GM04504 (cell line): ENCODE data around the gene PRICKLE3.
"Not testable (repeated sequence)": the region's sequence is repeated elsewhere in the genome, so short reads cannot be mapped to it uniquely, and the experiment has no call there.

Experiments used
- DNase-seq: peaks from one replicate; pipeline ENCODE4 v3.0.0-alpha.2; 2012; ENCODE audit warnings: low read depth

PRICKLE3 gene

GRCh38 chrX:49155900-49156837, 30.0 kb downstream of the PRICKLE3 start:
- DNase-seq, result peak; percentile 61

GRCh38 chrX:49155243-49155899, 30.8 kb downstream of the PRICKLE3 start:
- DNase-seq, result no peak

GRCh38 chrX:49153467-49153866, 32.7 kb downstream of the PRICKLE3 start:
- DNase-seq, result no peak

GRCh38 chrX:49149291-49149690, 36.9 kb downstream of the PRICKLE3 start:
- DNase-seq, result not testable (repeated sequence)

GRCh38 chrX:49148390-49149100, 37.6 kb downstream of the PRICKLE3 start:
- not testable (repeated sequence) for DNase-seq

- no peak for DNase-seq
These were observed 38.2 kb downstream of the PRICKLE3 start for GRCh38 chrX:49147936-49148335.

- no peak for DNase-seq
These were observed 38.9 kb downstream of the PRICKLE3 start for GRCh38 chrX:49147282-49147681.

GRCh38 chrX:49143154-49143553, 43.0 kb downstream of the PRICKLE3 start:
- DNase-seq, result not testable (repeated sequence)

GRCh38 chrX:49142264-49142663, 43.9 kb downstream of the PRICKLE3 start:
- DNase-seq, result not testable (repeated sequence)

- no peak for DNase-seq
These were observed 46.5 kb downstream of the PRICKLE3 start for GRCh38 chrX:49139713-49140112.

- DNase-seq, result no peak
These were observed 48.7 kb downstream of the PRICKLE3 start for GRCh38 chrX:49137492-49137891.

- no peak for DNase-seq
These were observed 52.4 kb downstream of the PRICKLE3 start for GRCh38 chrX:49133759-49134158.

GRCh38 chrX:49132275-49132674, 53.9 kb downstream of the PRICKLE3 start:
- not testable (repeated sequence) for DNase-seq

GRCh38 chrX:49129427-49129826, 56.7 kb downstream of the PRICKLE3 start:
- no peak for DNase-seq

GRCh38 chrX:49127742-49128258, 58.4 kb downstream of the PRICKLE3 start:
- not testable (repeated sequence) for DNase-seq
